ENCODE measurements around the gene LYRM4. TPM values are rescaled to one million over a fixed set of nuclear protein-coding genes. Genes with fewer than 3 reads are reported as not detected.
A peak's percentile ranks its signal among the peaks of the same experiment; 100 is the strongest.

LYRM4 gene
- total and polyA plus RNA-seq, 9 of the 15 experiments (the other 6 are each of a cell fraction or from before 2014, with no cell fraction given): 24.2 to 69.4 (median 41.8) TPM

DNA sequence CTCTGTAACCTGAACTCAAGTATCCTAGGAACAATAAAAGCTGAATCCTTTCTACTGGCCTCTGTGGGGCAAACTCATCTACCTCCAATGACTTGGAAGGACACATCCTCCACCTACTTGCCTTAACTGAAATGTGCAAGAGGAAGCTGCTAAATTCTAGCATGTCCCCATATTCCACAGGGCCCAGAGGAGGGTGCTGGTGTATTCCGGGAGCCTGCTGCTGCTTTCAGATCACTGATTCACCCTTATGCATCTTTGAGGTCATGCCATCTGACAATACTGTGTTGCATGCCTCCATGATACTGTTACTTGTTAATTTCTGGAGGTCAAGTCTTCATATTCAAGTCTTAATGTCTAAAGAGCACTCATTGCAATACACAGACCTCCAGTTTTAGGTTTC is 40.3 kb downstream of the LYRM4 start:
- ChIA-PET POLR2A (interaction anchor here (0.7 to 1.4 kb wide), 2 partner anchors 14 to 159 kb away, joined by 3 read pairs; no protein-coding TSS in a partner anchor), CTCF (ENCODE audit: low intra/inter-chr PET ratio) (interaction anchor here (1.2 kb wide), 1 partner anchor 82 kb away, joined by 4 read pairs; no protein-coding TSS in a partner anchor)
- FAIRE-seq (no peak), DNase-seq (ENCODE audit: extremely low read depth in 1 of 4, low spot score in 3 of 4) (no peak), ATAC-seq (peak; percentile 47; the same call in 2 of the 3 replicates)
- no peak overlapping the region for H3K4me3 ChIP-seq
- no TSS peak for BruUV-seq (replicated peaks)
- in situ Hi-C loops (cut with MboI): no loop called here
- H3K9ac ChIP-seq (ENCODE audit: insufficient read depth in 1 of 2, low read depth in 2 of 2, low read length in 2 of 2): no peak overlapping the region
- WGBS (ENCODE audit: insufficient coverage, low coverage, missing lambda C conversion rate): 58% methylated on average over 1 of the region's 1 CpG
- no peak overlapping the region for H2AFZ ChIP-seq (ENCODE audit: low read depth, low read length)
- no peaks in the 10 kb centered on the region for H3K27me3 ChIP-seq (ENCODE audit: control insufficient read depth in 2 of 2, insufficient read depth in 2 of 2, low read length in 2 of 2)
- no peaks in the 10 kb centered on the region for H3K79me2 ChIP-seq (ENCODE audit: control insufficient read depth, insufficient read depth, low read length)
- intact Hi-C loops (cut with micrococcal nuclease): no loop called here
- H3K9me3 ChIP-seq (replicated peaks; ENCODE audit: control insufficient read depth, insufficient read depth, low read depth, low read length): no peaks in the 10 kb centered on the region
- no peak overlapping the region for H3K27ac ChIP-seq (ENCODE audit: extremely low read depth, low read depth, low read length)
- peaks cover 0 to 8% of the 10 kb centered on the region in 2 experiments; a peak in 3 of 5 replicates for H3K4me1 ChIP-seq (replicated peaks in 1 of 2; ENCODE audit: control insufficient read depth in 2 of 2, insufficient read depth in 2 of 2, low read length in 2 of 2)
- no peak overlapping the region for H3K4me2 ChIP-seq (ENCODE audit: insufficient read depth, low read length)
- peaks cover 3% of the 10 kb centered on the region for H3K9me1 ChIP-seq (ENCODE audit: control insufficient read depth, insufficient read depth, low read length)
- H3K36me3 ChIP-seq (ENCODE audit: control insufficient read depth, insufficient read depth, low read length): peaks cover 29% of the 10 kb centered on the region
- H4K20me1 ChIP-seq (replicated peaks; ENCODE audit: control insufficient read depth, insufficient read depth, low read length): 0 out of 2 replicates have a peak, but pooled peaks cover 3% of the 10 kb centered on the region
- TF ChIP-seq ZNF384 (IDR thresholded peaks at IDR 0.05; ENCODE audit: low read depth, low read length) (no peak), ILK (tag; IDR thresholded peaks at IDR 0.05; ENCODE audit: borderline replicate concordance, low read depth) (no peak), MYNN (IDR thresholded peaks at IDR 0.05) (no peak), MYNN (CRISPR knock-in tag; IDR thresholded peaks at IDR 0.05) (no peak), HDAC2 (IDR thresholded peaks at IDR 0.05) (no peak), HNRNPK (IDR thresholded peaks at IDR 0.05; ENCODE audit: low read depth, low read length, poor library complexity, severe bottlenecking) (no peak), ZNF282 (CRISPR knock-in tag; IDR thresholded peaks at IDR 0.05) (no peak), RAD21 (CRISPR knock-in tag; conservative IDR thresholded peaks at IDR 0.05 in 1 of 2, IDR thresholded peaks at IDR 0.05 in 1 of 2) (peak in 1 of 2 experiments; percentile 59; a peak in 2 of 4 replicates), RBBP5 (IDR thresholded peaks at IDR 0.05; ENCODE audit: borderline replicate concordance, insufficient read depth, low read length, poor library complexity, severe bottlenecking) (no peak)
- TF ChIP-seq, protein P1, sequence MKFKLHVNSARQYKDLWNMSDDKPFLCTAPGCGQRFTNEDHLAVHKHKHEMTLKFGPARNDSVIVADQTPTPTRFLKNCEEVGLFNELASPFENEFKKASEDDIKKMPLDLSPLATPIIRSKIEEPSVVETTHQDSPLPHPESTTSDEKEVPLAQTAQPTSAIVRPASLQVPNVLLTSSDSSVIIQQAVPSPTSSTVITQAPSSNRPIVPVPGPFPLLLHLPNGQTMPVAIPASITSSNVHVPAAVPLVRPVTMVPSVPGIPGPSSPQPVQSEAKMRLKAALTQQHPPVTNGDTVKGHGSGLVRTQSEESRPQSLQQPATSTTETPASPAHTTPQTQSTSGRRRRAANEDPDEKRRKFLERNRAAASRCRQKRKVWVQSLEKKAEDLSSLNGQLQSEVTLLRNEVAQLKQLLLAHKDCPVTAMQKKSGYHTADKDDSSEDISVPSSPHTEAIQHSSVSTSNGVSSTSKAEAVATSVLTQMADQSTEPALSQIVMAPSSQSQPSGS (CRISPR knock-in tag; IDR thresholded peaks at IDR 0.05): no peak
- TF ChIP-seq, protein P2, sequence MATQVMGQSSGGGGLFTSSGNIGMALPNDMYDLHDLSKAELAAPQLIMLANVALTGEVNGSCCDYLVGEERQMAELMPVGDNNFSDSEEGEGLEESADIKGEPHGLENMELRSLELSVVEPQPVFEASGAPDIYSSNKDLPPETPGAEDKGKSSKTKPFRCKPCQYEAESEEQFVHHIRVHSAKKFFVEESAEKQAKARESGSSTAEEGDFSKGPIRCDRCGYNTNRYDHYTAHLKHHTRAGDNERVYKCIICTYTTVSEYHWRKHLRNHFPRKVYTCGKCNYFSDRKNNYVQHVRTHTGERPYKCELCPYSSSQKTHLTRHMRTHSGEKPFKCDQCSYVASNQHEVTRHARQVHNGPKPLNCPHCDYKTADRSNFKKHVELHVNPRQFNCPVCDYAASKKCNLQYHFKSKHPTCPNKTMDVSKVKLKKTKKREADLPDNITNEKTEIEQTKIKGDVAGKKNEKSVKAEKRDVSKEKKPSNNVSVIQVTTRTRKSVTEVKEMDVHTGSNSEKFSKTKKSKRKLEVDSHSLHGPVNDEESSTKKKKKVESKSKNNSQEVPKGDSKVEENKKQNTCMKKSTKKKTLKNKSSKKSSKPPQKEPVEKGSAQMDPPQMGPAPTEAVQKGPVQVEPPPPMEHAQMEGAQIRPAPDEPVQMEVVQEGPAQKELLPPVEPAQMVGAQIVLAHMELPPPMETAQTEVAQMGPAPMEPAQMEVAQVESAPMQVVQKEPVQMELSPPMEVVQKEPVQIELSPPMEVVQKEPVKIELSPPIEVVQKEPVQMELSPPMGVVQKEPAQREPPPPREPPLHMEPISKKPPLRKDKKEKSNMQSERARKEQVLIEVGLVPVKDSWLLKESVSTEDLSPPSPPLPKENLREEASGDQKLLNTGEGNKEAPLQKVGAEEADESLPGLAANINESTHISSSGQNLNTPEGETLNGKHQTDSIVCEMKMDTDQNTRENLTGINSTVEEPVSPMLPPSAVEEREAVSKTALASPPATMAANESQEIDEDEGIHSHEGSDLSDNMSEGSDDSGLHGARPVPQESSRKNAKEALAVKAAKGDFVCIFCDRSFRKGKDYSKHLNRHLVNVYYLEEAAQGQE (IDR thresholded peaks at IDR 0.05; ENCODE audit: borderline replicate concordance): peak; percentile 31; the same call in 1 of the 2 replicates
- TF ChIP-seq, protein P2 (CRISPR knock-in tag; IDR thresholded peaks at IDR 0.05; ENCODE audit: low read depth): no peak

Data from K562 (cell line).